Ishikawa (cell line): ENCODE data around the gene STON2.
A peak's percentile ranks its signal among the peaks of the same experiment; 100 is the strongest.

Experiments
- CEBPB ChIP-seq: IDR thresholded peaks from 2 replicates; pipeline ENCODE4 v1.6.1; 2012
- CREB1 ChIP-seq: IDR thresholded peaks from 2 replicates; pipeline ENCODE4 v1.6.1; 2012; ENCODE audit warnings: low read depth
- EGR1 ChIP-seq: IDR thresholded peaks from 2 replicates; pipeline ENCODE4 v1.6.1; 2012
- EP300 ChIP-seq: IDR thresholded peaks from 2 replicates; pipeline ENCODE4 v1.6.1; 2012; ENCODE audit warnings: borderline replicate concordance
- FOXM1 ChIP-seq: IDR thresholded peaks from 2 replicates; pipeline ENCODE4 v1.6.1; 2012; ENCODE audit warnings: low read depth, borderline replicate concordance
- MAX ChIP-seq: IDR thresholded peaks from 2 replicates; pipeline ENCODE4 v1.6.1; 2012
- NFIC ChIP-seq: IDR thresholded peaks from 2 replicates; pipeline ENCODE4 v1.6.1; 2012
- RAD21 ChIP-seq: IDR thresholded peaks from 2 replicates; pipeline ENCODE4 v1.6.1; 2012; ENCODE audit warnings: low read depth
- REST ChIP-seq: IDR thresholded peaks from 2 replicates; pipeline ENCODE4 v1.6.1; 2012; ENCODE audit warnings: low read depth, mild to moderate bottlenecking
- TAF1 ChIP-seq: IDR thresholded peaks from 2 replicates; pipeline ENCODE4 v1.6.1; 2012; ENCODE audit warnings: low read depth, mild to moderate bottlenecking
- TCF12 ChIP-seq: IDR thresholded peaks from 2 replicates; pipeline ENCODE4 v1.6.1; 2012; ENCODE audit warnings: low read depth
- TEAD4 ChIP-seq: IDR thresholded peaks from 2 replicates; pipeline ENCODE4 v1.6.1; 2012
- USF1 ChIP-seq: IDR thresholded peaks from 2 replicates; pipeline ENCODE4 v1.6.1; 2012
- YY1 ChIP-seq: IDR thresholded peaks from 2 replicates; pipeline ENCODE4 v1.6.1; 2012; ENCODE audit warnings: low read depth
- ZBTB7A ChIP-seq: IDR thresholded peaks from 2 replicates; pipeline ENCODE4 v1.6.1; 2012; ENCODE audit warnings: low read depth

The STON2 gene

GRCh38 chr14:81341370-81341769 lies 58.8 kb downstream of the STON2 start:
- TF ChIP-seq EP300: peak; percentile 34; the same call in 1 of the 2 replicates
- no peak for TF ChIP-seq CREB1
- TF ChIP-seq TEAD4: 0 out of 2 replicates have a peak, but pooled peaks have one; percentile 26
- TF ChIP-seq RAD21: no peak
- TF ChIP-seq USF1: no peak
- 0 out of 2 replicates have a peak, but pooled peaks have one; percentile 17 for TF ChIP-seq EGR1
- TF ChIP-seq YY1: no peak

- TF ChIP-seq RAD21 (no peak), USF1 (no peak), EGR1 (no peak), YY1 (no peak), TAF1 (no peak)
Measured at GRCh38 chr14:81340201-81340600, 59.9 kb downstream of the STON2 start.

GRCh38 chr14:81337073-81337472 lies 63.1 kb downstream of the STON2 start:
- TF ChIP-seq YY1 (no peak), FOXM1 (no peak), REST (no peak), TAF1 (no peak), TEAD4 (no peak), USF1 (no peak), ZBTB7A (no peak), EGR1 (no peak), CEBPB (no peak), NFIC (no peak), RAD21 (no peak), CREB1 (no peak), EP300 (no peak), MAX (no peak), TCF12 (no peak)

- TF ChIP-seq EP300 (peak; percentile 74; the same call in 1 of the 2 replicates), FOXM1 (peak; percentile 37; the same call in 1 of the 2 replicates), USF1 (no peak), REST (no peak), RAD21 (peak; percentile 10; the same call in 1 of the 2 replicates), YY1 (no peak), EGR1 (no peak), NFIC (peak; percentile 72), MAX (0 out of 2 replicates have a peak, but pooled peaks have one; percentile 24), CREB1 (no peak), TAF1 (no peak), TEAD4 (peak; percentile 78; the same call in 1 of the 2 replicates), CEBPB (no peak), ZBTB7A (no peak), TCF12 (peak; percentile 66; the same call in 1 of the 2 replicates)
Measured at GRCh38 chr14:81336009-81336408, 64.1 kb downstream of the STON2 start.

- TF ChIP-seq RAD21: no peak
- no peak for TF ChIP-seq CEBPB
- TF ChIP-seq CREB1: no peak
Measured at GRCh38 chr14:81332725-81333124, 67.4 kb downstream of the STON2 start.
